GM12878 (cell line): ENCODE data around the gene NUP210. TPM values are rescaled to one million over a fixed set of nuclear protein-coding genes. Genes with fewer than 3 reads are reported as not detected.

Experiments
- ATAC-seq: fragments of 200-7000 bp; cut with Tn5 transposase; 3 replicates; pipeline ENCODE4 v1.9.1; 2020; ENCODE audit warnings: mild to moderate bottlenecking, moderate library complexity
- BruUV-seq: library from RNA; stranded (reverse); fragments of 400-500 nt; replicated peaks from 2 replicates; lab custom pipeline; 2021; lab: Mats Ljungman, UMichigan
- CTCF ChIA-PET: fragments of 300-600 bp; sonication (Branson Sonifier 250); formaldehyde crosslinking; extraction: SDS; loops from one replicate; lab custom pipeline; 2021; ENCODE audit warnings: inconsistent platforms; lab: Yijun Ruan, JAX
- POLR2A ChIA-PET: fragments of 350-600 bp; formaldehyde crosslinking; extraction: SDS; loops from one replicate; lab custom pipeline; 2021; ENCODE audit warnings: inconsistent platforms; lab: Charles Lee
- RAD21 ChIA-PET: fragments of 300-600 bp; sonication (Branson Sonifier 250); formaldehyde crosslinking; loops from one replicate; lab custom pipeline; 2023; ENCODE audit warnings: antibody characterized with exemption; ENCODE audit not compliant: unreplicated experiment; lab: Charles Lee
- SMC1A ChIA-PET: fragments of 300-600 bp; sonication (Branson Sonifier 250); formaldehyde crosslinking; loops from one replicate; lab custom pipeline; 2023; ENCODE audit not compliant: unreplicated experiment, uncharacterized antibody; lab: Charles Lee
- DNase-seq: peaks from one replicate; pipeline ENCODE4 v3.0.0-alpha.2; 2011; ENCODE audit warnings: low read depth, low spot score
- FAIRE-seq: peaks from 3 replicates; lab custom pipeline; 2011; peaks lifted over from hg19 to GRCh38; lab: Jason Lieb, UNC
- H2AFZ ChIP-seq: 2 replicates; pipeline ENCODE4 v1.6.0; 2011; ENCODE audit warnings: low read depth, low read length, control low read depth; ENCODE audit not compliant: control insufficient read depth
- H3K27ac ChIP-seq: 2 replicates; pipeline ENCODE4 v1.5.1; 2011; ENCODE audit warnings: control low read depth; ENCODE audit not compliant: control insufficient read depth, insufficient read depth
- H3K27me3 ChIP-seq, 2 experiments: replicated peaks in 1 of 2; 2 replicates each; pipeline versions ENCODE4 v1.6.0 to v1.6.1; 2011; ENCODE audit warnings: low read length in 1 of 2; ENCODE audit not compliant: control insufficient read depth in 2 of 2, insufficient read depth in 2 of 2
- H3K36me3 ChIP-seq, 2 experiments: 2 replicates each; pipeline ENCODE4 v1.5.1; 2011; ENCODE audit warnings: low read length in 1 of 2; ENCODE audit not compliant: control insufficient read depth in 2 of 2, insufficient read depth in 2 of 2
- H3K4me1 ChIP-seq: 2 replicates; pipeline ENCODE4 v1.6.1; 2011; ENCODE audit warnings: mild to moderate bottlenecking, low read length, moderate library complexity, mixed read lengths; ENCODE audit not compliant: control insufficient read depth, insufficient read depth
- H3K4me2 ChIP-seq: 2 replicates; pipeline ENCODE4 v1.6.0; 2011; ENCODE audit warnings: control low read depth; ENCODE audit not compliant: control insufficient read depth, insufficient read depth
- H3K4me3 ChIP-seq: fragments of 200-600 bp; sonication (generic); 2 replicates; pipeline ENCODE4 v1.5.1; 2016
- H3K79me2 ChIP-seq: 2 replicates; pipeline ENCODE4 v1.6.0; 2011; ENCODE audit warnings: low read length; ENCODE audit not compliant: control insufficient read depth, insufficient read depth
- H3K9ac ChIP-seq: 2 replicates; pipeline ENCODE4 v1.8.0; 2011; ENCODE audit warnings: low read length, control low read depth, mixed read lengths; ENCODE audit not compliant: control insufficient read depth, insufficient read depth
- H3K9me3 ChIP-seq: replicated peaks from 3 replicates; pipeline ENCODE4 v1.5.1; 2011; ENCODE audit warnings: mild to moderate bottlenecking, low read length; ENCODE audit not compliant: control insufficient read depth, insufficient read depth
- H4K20me1 ChIP-seq: 2 replicates; pipeline ENCODE4 v1.6.0; 2011; ENCODE audit not compliant: control insufficient read depth, insufficient read depth
- CBX5 ChIP-seq: sonication (generic); IDR thresholded peaks from 2 replicates; pipeline ENCODE4 v1.6.1; 2016; ENCODE audit warnings: low read depth, moderate library complexity, mild to moderate bottlenecking, inconsistent platforms
- CEBPB ChIP-seq, 2 experiments: fragments of 150-350 bp in 1 of 2; IDR thresholded peaks; 2 replicates each; pipeline ENCODE4 v1.6.1; 2012 to 2014; ENCODE audit warnings: low read depth in 2 of 2, low read length in 2 of 2, borderline replicate concordance in 1 of 2, inconsistent platforms in 1 of 2
- ESRRA ChIP-seq: IDR thresholded peaks from 2 replicates; pipeline ENCODE4 v1.6.1; 2012; ENCODE audit warnings: mild to moderate bottlenecking, low read length, improper control_type of control experiment
- LARP7 ChIP-seq: fragments of 450-650 bp; IDR thresholded peaks from 2 replicates; pipeline ENCODE4 v1.6.1; 2017; ENCODE audit warnings: mild to moderate bottlenecking
- NBN ChIP-seq: fragments of 450-650 bp; IDR thresholded peaks from 2 replicates; pipeline ENCODE4 v1.6.1; 2016
- NFXL1 ChIP-seq: fragments of 450-650 bp; IDR thresholded peaks from 2 replicates; pipeline ENCODE4 v1.6.1; 2017; ENCODE audit warnings: antibody characterized with exemption, mild to moderate bottlenecking, borderline replicate concordance
- PML ChIP-seq: IDR thresholded peaks from 2 replicates; pipeline ENCODE4 v1.6.1; 2012; ENCODE audit warnings: low read length, inconsistent platforms
- RAD51 ChIP-seq: fragments of 450-650 bp; IDR thresholded peaks from 2 replicates; pipeline ENCODE4 v1.6.1; 2016; ENCODE audit warnings: moderate library complexity, mild to moderate bottlenecking, inconsistent platforms
- SIN3A ChIP-seq: IDR thresholded peaks from 2 replicates; pipeline ENCODE4 v1.6.1; 2012; ENCODE audit warnings: low read depth, low read length, improper control_type of control experiment
- SP1 ChIP-seq: IDR thresholded peaks from one replicate; pipeline ENCODE4 v1.6.1; 2011; ENCODE audit warnings: low read depth, low read length
- TBL1XR1 ChIP-seq: IDR thresholded peaks from 2 replicates; pipeline ENCODE4 v1.6.1; 2012; ENCODE audit warnings: low read depth, low read length, improper control_type of control experiment
- USF2 ChIP-seq: IDR thresholded peaks from 2 replicates; pipeline ENCODE4 v1.6.1; 2011; ENCODE audit warnings: low read depth, low read length, improper control_type of control experiment, borderline replicate concordance
- ZZZ3 ChIP-seq: IDR thresholded peaks from 2 replicates; pipeline ENCODE4 v1.6.1; 2011; ENCODE audit warnings: low read depth; ENCODE audit not compliant: control insufficient read depth, insufficient read length
- WGBS: methylation state at CpG from one replicate; pipeline ENCODE4 v1.1.6; 2016; ENCODE audit warnings: low lambda C conversion rate; ENCODE audit not compliant: insufficient replicate concordance, insufficient coverage; ENCODE audit errors: missing lambda C conversion rate; 5-methylcytosine and 5-hydroxymethylcytosine counted together
- in situ Hi-C: fragments of 300-500 bp; cut with MboI; formaldehyde crosslinking; loops from 9 replicates; pipeline ENCODE4 v1.14.3; 2018; ENCODE audit warnings: mixed read lengths
- intact Hi-C: fragments of 100-400 bp; cut with micrococcal nuclease; formaldehyde crosslinking; loops from one replicate; pipeline ENCODE4 v1.14.2; 2022; ENCODE audit not compliant: unreplicated experiment
- polyA plus RNA-seq, 11 experiments: library from polyadenylated mRNA; depleted of rRNA in 4 of 11; unstranded in 6 of 11; stranded (reverse) in 5 of 11; fragments of >200 nt; fragmentation: Nextera tagmentation in 4 of 11; fragmentation: Illumina TruSeq in 1 of 11; extraction: Ambion mirVana in 4 of 11; extraction: Trizol in 1 of 11; gene quantifications; 1 replicate in 1 of 11; 2 replicates in 10 of 11; pipeline versions ENCODE4 v1.2.1 to v1.2.3, GENCODE V29; 2011 to 2016; ENCODE audit warnings: inconsistent platforms in 2 of 11, missing spikeins in 2 of 11, low read depth in 1 of 11
- total RNA-seq, 4 experiments: library from RNA; depleted of rRNA in 3 of 4; stranded (reverse); fragments of >200 nt in 3 of 4; fragmentation: Illumina TruSeq in 1 of 4; extraction: Trizol in 1 of 4; gene quantifications; 2 replicates each; pipeline versions ENCODE4 v1.2.1 to v1.2.3, GENCODE V29; 2013 to 2021
- TF ChIP-seq, protein P1 (sequence below): IDR thresholded peaks from 2 replicates; pipeline ENCODE4 v1.6.1; 2011; ENCODE audit warnings: mild to moderate bottlenecking, low read depth, low read length, moderate library complexity; ENCODE audit not compliant: insufficient replicate concordance
- TF ChIP-seq, protein P2 (sequence below): fragments of 450-650 bp; formaldehyde crosslinking; IDR thresholded peaks from 2 replicates; pipeline ENCODE4 v1.4.0; 2022; ENCODE audit warnings: mild to moderate bottlenecking, moderate library complexity
- TF ChIP-seq, protein P3 (sequence below): IDR thresholded peaks from 2 replicates; pipeline ENCODE4 v1.6.1; 2012; ENCODE audit warnings: mild to moderate bottlenecking, low read depth, low read length

The NUP210 gene
- total and polyA plus RNA-seq, 10 of the 15 experiments (the other 5 are each of a cell fraction or from before 2014, with no cell fraction given), result 2.9 to 150 (median 76.0) TPM

DNA sequence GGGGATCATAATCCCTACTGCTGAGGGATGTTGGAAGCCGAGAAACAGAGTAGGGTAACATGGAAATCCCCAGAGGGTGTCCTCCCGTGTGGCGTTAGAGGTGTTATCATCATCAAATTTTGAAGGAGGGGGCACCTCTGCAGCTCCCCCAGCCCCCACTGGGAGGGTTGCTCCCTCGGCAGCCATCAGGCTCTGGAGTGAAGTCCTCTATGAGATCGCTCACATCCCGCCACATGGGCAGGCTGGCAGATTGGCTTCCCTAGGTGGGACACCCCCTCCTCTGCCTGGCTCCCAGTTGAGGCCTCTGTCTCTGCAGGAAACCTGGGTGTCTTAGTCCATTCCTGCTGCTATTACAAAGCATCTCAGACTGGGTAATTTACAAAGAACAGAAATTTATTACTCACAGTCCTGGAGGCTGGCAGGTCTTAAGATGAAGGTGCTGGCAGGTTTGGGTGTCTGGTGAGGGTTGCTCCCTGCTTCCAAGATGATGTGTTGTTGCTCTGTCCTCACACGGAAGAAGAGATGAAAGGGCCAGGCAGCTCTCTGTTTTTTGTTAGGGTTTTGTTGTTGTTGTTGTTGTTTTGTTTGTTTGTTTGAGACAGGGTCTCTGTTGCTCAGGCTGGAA, 120.5 kb downstream of the NUP210 start:
- ChIA-PET SMC1A (interaction anchor here (1.5 to 1.8 kb wide), 2 partner anchors 66 to 152 kb away, joined by 3 to 4 read pairs; no protein-coding TSS in a partner anchor), RAD21 (interaction anchor here (1.2 kb wide), 1 partner anchor 118 kb away, joined by 3 read pairs; no protein-coding TSS in a partner anchor), POLR2A (interaction anchor here (1.0 kb wide), 1 partner anchor 121 kb away, joined by 3 read pairs; no protein-coding TSS in a partner anchor), CTCF (interaction anchor here (1.2 to 2.4 kb wide), 5 partner anchors 33 to 208 kb away, joined by 3 to 10 read pairs (median 6); no protein-coding TSS in a partner anchor)
- Histone ChIP-seq H3K4me2 (no peak overlapping the region), H3K9me3 (no peaks in the 10 kb centered on the region), H3K27me3 (no peaks in the 10 kb centered on the region), H3K79me2 (no peaks in the 10 kb centered on the region), H3K9ac (no peak overlapping the region), H4K20me1 (no peaks in the 10 kb centered on the region), H3K36me3 (no peaks in the 10 kb centered on the region), H2AFZ (no peak overlapping the region), H3K4me3 (no peak overlapping the region), H3K4me1 (peaks cover 4% of the 10 kb centered on the region), H3K27ac (no peak overlapping the region)
- no peak for ATAC-seq
- in situ Hi-C loops (no loop called here), intact Hi-C loops (no loop called here)
- BruUV-seq, result no TSS peak
- 71% methylated on average over 7 of the region's 7 CpGs for WGBS
- DNase-seq, result no peak
- FAIRE-seq, result no peak
- TF ChIP-seq CEBPB (IDR thresholded peaks at IDR 0.05; ENCODE audit: borderline replicate concordance in 1 of 2, low read depth in 2 of 2, low read length in 2 of 2) (no peak), TBL1XR1 (no peak), SIN3A (no peak), PML (no peak), SP1 (no peak), ZZZ3 (no peak), RAD51 (no peak), ESRRA (no peak), CBX5 (no peak), USF2 (no peak), LARP7 (no peak), NBN (no peak), NFXL1 (no peak)
- TF ChIP-seq, protein P1, sequence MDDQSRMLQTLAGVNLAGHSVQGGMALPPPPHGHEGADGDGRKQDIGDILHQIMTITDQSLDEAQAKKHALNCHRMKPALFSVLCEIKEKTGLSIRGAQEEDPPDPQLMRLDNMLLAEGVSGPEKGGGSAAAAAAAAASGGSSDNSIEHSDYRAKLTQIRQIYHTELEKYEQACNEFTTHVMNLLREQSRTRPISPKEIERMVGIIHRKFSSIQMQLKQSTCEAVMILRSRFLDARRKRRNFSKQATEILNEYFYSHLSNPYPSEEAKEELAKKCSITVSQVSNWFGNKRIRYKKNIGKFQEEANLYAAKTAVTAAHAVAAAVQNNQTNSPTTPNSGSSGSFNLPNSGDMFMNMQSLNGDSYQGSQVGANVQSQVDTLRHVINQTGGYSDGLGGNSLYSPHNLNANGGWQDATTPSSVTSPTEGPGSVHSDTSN, result no peak
- TF ChIP-seq, protein P2, sequence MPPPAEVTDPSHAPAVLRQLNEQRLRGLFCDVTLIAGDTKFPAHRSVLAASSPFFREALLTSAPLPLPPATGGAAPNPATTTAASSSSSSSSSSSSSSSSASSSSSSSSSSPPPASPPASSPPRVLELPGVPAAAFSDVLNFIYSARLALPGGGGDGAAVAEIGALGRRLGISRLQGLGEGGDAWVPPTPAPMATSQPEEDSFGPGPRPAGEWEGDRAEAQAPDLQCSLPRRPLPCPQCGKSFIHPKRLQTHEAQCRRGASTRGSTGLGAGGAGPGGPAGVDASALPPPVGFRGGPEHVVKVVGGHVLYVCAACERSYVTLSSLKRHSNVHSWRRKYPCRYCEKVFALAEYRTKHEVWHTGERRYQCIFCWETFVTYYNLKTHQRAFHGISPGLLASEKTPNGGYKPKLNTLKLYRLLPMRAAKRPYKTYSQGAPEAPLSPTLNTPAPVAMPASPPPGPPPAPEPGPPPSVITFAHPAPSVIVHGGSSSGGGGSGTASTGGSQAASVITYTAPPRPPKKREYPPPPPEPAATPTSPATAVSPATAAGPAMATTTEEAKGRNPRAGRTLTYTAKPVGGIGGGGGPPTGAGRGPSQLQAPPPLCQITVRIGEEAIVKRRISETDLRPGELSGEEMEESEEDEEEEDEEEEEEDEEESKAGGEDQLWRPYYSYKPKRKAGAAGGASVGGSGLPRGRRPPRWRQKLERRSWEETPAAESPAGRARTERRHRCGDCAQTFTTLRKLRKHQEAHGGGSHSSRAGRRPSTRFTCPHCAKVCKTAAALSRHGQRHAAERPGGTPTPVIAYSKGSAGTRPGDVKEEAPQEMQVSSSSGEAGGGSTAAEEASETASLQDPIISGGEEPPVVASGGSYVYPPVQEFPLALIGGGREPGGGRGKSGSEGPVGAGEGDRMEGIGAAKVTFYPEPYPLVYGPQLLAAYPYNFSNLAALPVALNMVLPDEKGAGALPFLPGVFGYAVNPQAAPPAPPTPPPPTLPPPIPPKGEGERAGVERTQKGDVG (CRISPR knock-in tag), result no peak
- TF ChIP-seq, protein P3, sequence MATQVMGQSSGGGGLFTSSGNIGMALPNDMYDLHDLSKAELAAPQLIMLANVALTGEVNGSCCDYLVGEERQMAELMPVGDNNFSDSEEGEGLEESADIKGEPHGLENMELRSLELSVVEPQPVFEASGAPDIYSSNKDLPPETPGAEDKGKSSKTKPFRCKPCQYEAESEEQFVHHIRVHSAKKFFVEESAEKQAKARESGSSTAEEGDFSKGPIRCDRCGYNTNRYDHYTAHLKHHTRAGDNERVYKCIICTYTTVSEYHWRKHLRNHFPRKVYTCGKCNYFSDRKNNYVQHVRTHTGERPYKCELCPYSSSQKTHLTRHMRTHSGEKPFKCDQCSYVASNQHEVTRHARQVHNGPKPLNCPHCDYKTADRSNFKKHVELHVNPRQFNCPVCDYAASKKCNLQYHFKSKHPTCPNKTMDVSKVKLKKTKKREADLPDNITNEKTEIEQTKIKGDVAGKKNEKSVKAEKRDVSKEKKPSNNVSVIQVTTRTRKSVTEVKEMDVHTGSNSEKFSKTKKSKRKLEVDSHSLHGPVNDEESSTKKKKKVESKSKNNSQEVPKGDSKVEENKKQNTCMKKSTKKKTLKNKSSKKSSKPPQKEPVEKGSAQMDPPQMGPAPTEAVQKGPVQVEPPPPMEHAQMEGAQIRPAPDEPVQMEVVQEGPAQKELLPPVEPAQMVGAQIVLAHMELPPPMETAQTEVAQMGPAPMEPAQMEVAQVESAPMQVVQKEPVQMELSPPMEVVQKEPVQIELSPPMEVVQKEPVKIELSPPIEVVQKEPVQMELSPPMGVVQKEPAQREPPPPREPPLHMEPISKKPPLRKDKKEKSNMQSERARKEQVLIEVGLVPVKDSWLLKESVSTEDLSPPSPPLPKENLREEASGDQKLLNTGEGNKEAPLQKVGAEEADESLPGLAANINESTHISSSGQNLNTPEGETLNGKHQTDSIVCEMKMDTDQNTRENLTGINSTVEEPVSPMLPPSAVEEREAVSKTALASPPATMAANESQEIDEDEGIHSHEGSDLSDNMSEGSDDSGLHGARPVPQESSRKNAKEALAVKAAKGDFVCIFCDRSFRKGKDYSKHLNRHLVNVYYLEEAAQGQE, result no peak
